IPS DF 6.9 (cell line): ENCODE measurements around the gene MTA1.
A peak's percentile ranks its signal among the peaks of the same experiment; 100 is the strongest.

Source experiments
- DNase-seq: peaks from one replicate; pipeline ENCODE4 v3.0.0-alpha.2; 2013; ENCODE audit warnings: low read depth, low spot score
- H3K27ac ChIP-seq: one replicate; pipeline ENCODE4 v1.5.1; 2013; ENCODE audit warnings: low read length, control low read depth
- H3K27me3 ChIP-seq: 2 replicates; pipeline ENCODE4 v1.6.1; 2013; ENCODE audit warnings: mild to moderate bottlenecking, low read length; ENCODE audit not compliant: control insufficient read depth, insufficient read depth
- H3K36me3 ChIP-seq: 2 replicates; pipeline ENCODE4 v1.6.1; 2013; ENCODE audit warnings: low read length; ENCODE audit not compliant: control insufficient read depth, insufficient read depth
- H3K4me1 ChIP-seq: 2 replicates; pipeline ENCODE4 v1.6.1; 2013; ENCODE audit warnings: low read length; ENCODE audit not compliant: control insufficient read depth, insufficient read depth
- H3K4me3 ChIP-seq: 2 replicates; pipeline ENCODE4 v1.5.1; 2013; ENCODE audit warnings: mild to moderate bottlenecking, low read length
- H3K9me3 ChIP-seq: 2 replicates; pipeline ENCODE4 v1.6.1; 2013; ENCODE audit warnings: low read length, inconsistent platforms; ENCODE audit not compliant: control insufficient read depth, insufficient read depth
- WGBS: extraction: QIAGEN DNeasy Blood & Tissue Kit; methylation state at CpG from one replicate; pipeline ENCODE4 v1.1.7; 2013; ENCODE audit warnings: mixed read lengths, missing lambda C conversion rate; ENCODE audit not compliant: insufficient read length, insufficient coverage; 5-methylcytosine and 5-hydroxymethylcytosine counted together

Gene MTA1

GRCh38 chr14:105472486-105472991 is 52.9 kb downstream of the MTA1 start:
- whole genome bisulfite sequencing, result no CpG with 5 or more reads among the region's 12 CpGs
- Histone ChIP-seq H3K27ac (no peak overlapping the region), H3K36me3 (peaks cover 18% of the 10 kb centered on the region), H3K4me1 (peaks cover 17% of the 10 kb centered on the region), H3K4me3 (no peak overlapping the region), H3K27me3 (peaks cover 6% of the 10 kb centered on the region; the same call in 1 of the 2 replicates), H3K9me3 (no peaks in the 10 kb centered on the region)
- DNase-seq, result no peak

DNA sequence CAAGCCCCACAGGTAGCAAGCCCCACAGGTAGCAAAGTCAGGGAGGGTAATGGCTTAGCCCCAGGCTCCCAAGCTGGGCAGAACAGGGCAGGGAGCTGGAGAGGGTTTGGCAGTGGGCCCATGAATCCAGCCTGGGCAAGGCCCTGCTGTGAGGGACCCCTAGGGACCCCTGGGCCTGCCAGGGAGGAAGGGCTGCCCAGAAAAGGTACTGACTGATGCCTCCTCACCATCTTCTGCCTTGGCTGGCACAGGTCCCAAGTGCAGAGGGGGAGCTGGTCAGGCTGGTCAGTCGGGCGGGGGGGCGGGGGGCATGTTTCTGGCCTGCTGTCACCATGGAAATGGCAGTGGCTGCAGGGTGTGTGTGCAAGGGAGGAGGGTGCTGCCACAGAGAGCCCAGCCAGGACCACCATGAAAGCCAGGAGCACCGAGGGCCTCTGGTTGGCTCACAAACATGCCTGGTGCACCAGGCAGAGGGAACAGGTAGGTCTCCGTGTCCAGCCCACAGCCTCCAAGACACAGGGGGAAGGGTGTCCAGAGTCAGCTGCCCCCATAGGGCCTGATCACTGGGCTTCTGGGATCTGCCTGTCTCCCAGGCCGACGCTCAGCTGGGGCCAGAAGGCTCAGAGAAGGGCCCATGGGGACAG is 53.5 kb downstream of the MTA1 start:
- no peak for DNase-seq
- Histone ChIP-seq H3K4me3 (no peak overlapping the region), H3K27ac (no peak overlapping the region), H3K9me3 (no peaks in the 10 kb centered on the region), H3K4me1 (peaks cover 16% of the 10 kb centered on the region), H3K36me3 (peaks cover 14% of the 10 kb centered on the region), H3K27me3 (peaks cover 10% of the 10 kb centered on the region; the same call in 1 of the 2 replicates)
- WGBS, result no CpG with 5 or more reads among the region's 7 CpGs

DNA sequence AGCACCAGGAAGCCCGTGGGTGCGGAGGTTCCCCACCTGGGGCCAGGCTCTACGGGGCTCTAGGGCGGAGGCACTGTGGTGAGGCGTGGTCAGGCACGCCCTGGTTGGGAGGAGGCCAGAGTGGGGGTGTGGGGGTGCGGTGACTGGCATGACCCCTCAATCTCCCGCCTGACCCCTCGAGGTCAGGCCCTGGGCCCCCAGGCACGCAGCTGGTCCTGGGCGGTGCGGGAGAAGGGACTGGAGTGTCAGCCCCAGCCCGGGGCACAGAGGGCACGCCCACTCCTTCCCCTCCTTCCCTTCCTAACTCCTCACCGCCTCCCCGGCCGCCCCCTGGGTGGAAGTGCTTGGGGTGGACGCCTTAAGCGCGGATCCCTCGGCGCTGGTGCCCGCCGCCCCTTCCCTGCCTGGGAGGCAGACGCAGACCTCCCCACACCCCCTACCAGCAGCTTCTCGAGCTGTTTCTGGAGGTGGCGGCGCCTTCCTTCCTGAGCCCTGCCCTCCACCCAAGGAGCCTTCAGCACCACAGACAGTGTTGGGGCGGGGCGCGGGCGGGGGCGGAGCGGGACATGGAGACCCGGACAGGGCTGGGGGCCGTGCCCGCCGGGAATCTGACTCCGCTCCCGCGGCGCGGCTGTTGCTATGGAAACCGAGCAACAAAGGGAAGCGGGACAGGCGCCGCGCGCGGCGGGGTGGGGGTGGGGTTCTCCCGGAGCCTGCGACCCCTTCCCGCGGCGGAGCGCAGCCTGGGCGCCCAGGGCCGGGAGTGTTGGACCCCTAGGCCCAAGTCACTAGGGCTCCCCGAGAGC is 54.3 kb downstream of the MTA1 start:
- Histone ChIP-seq H3K36me3 (peaks cover 10% of the 10 kb centered on the region; the same call in 1 of the 2 replicates), H3K4me3 (peak overlapping the region; percentile 81; the same call in 1 of the 2 replicates), H3K27me3 (peaks cover 12% of the 10 kb centered on the region; the same call in 1 of the 2 replicates), H3K9me3 (no peaks in the 10 kb centered on the region), H3K4me1 (peaks cover 18% of the 10 kb centered on the region), H3K27ac (no peak overlapping the region)
- peak; percentile 80 for DNase-seq
- WGBS, result no CpG with 5 or more reads among the region's 60 CpGs

GRCh38 chr14:105474483-105475268 is 55.0 kb downstream of the MTA1 start, which contains the start of gene CRIP2:
CRIP2 (plus strand) TSS chr14:105474821; CDS start chr14:105474863, 42 bp downstream.
- Histone ChIP-seq H3K4me1 (peaks cover 20% of the 10 kb centered on the region), H3K4me3 (peak within 1 kb of the TSS; percentile 81; the same call in 1 of the 2 replicates), H3K27me3 (peaks cover 18% of the 10 kb centered on the region), H3K36me3 (peaks cover 3% of the 10 kb centered on the region; the same call in 1 of the 2 replicates), H3K9me3 (no peaks in the 10 kb centered on the region), H3K27ac (no peak within 1 kb of the TSS)
- no peak for DNase-seq
- WGBS, result no CpG with 5 or more reads among the region's 118 CpGs

- Histone ChIP-seq H3K4me3 (peak overlapping the region; percentile 81; the same call in 1 of the 2 replicates), H3K27ac (no peak overlapping the region), H3K27me3 (peaks cover 26% of the 10 kb centered on the region), H3K9me3 (no peaks in the 10 kb centered on the region), H3K4me1 (peaks cover 20% of the 10 kb centered on the region), H3K36me3 (peaks cover 3% of the 10 kb centered on the region; the same call in 1 of the 2 replicates)
- no peak for DNase-seq
- WGBS, result no CpG with 5 or more reads among the region's 48 CpGs
Observed at GRCh38 chr14:105475269-105476096, 55.9 kb downstream of the MTA1 start.

- Histone ChIP-seq H3K36me3 (no peaks in the 10 kb centered on the region; the same call in 1 of the 2 replicates), H3K4me3 (no peak overlapping the region), H3K9me3 (no peaks in the 10 kb centered on the region), H3K27me3 (peaks cover 27% of the 10 kb centered on the region), H3K4me1 (peaks cover 23% of the 10 kb centered on the region), H3K27ac (no peak overlapping the region)
- no peak for DNase-seq
- WGBS, result no CpG with 5 or more reads among the region's 21 CpGs
Observed at GRCh38 chr14:105476097-105476830, 56.6 kb downstream of the MTA1 start.

DNA sequence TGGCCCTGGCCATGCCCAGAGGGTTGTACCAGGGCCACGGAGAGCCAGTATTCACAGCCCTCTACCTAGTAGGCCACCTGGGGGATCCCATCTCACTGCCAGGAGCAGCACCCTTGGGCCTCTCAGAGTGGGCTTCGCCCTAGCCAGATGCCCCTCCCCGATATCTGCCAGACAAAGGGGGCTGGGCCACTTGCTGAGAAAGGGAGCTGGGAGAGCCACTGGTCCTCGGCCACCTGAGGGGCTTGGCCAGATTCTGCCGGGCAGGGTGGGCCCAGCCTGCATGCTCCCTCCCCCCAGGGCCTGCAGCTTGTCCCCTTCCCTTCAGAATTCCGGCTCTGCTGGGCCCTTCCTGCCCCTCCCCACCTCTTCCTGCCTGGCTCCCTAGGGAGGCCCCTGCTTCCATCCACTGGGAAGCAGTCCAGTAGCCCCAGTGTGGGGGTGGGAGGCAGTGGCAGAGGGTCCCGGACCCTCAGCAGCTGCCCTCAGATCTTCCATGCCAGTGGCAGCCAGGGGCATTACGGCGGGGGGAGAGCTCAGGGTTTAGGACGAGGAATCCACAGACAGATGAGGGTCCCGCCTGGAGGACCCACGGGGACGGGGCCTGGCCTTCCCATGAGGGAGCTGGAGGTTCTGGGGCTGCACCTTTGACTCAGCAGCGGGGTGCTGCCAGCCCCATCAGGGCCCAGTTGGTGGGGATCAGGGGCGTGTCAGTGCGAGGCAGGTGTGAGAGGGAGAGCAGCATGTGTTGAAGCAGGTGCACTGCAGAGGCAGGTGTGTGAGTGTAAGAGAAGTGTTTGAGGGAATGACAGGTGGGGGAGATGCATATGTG is 57.4 kb downstream of the MTA1 start:
- WGBS, result no CpG with 5 or more reads among the region's 16 CpGs
- Histone ChIP-seq H3K36me3 (no peaks in the 10 kb centered on the region; the same call in 1 of the 2 replicates), H3K27ac (no peak overlapping the region), H3K4me1 (peaks cover 25% of the 10 kb centered on the region), H3K4me3 (no peak overlapping the region), H3K27me3 (peaks cover 27% of the 10 kb centered on the region), H3K9me3 (no peaks in the 10 kb centered on the region)
- DNase-seq, result no peak

DNA sequence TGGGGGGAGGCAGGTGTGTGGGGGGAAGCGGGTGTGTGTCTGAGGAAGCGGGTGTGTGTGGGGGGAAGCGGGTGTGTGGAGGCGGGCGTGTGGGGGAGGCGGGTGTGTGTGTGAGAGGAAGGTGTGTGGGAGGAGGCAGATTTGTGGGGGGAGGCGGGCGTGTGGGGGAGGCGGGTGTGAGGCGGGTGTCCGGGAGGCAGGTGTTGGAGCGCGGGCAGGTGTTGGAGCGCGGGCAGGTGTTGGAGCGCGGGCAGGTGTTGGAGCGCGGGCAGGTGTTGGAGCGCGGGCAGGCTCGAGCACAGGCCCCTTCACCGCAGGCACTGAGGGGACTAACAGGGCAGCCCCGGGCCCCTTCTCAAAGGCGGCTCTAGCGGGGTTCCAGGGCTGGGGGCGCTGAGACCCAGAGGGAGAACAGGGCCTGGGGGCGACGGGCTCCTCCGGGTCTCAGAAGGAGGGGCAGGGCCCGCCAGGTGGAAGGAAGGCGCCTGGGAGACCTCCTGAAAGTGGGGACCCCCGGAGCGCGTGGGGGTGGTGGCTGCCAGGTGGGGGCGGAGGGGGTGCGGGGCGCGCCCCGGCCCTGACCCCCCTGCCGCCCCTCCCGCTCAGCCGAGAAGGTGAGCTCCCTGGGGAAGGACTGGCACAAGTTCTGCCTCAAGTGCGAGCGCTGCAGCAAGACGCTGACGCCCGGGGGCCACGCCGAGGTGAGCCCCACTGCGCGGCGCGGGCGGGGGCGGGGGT is 58.2 kb downstream of the MTA1 start:
- H3K4me1 ChIP-seq, result peaks cover 28% of the 10 kb centered on the region
- H3K9me3 ChIP-seq, result no peaks in the 10 kb centered on the region
- H3K27ac ChIP-seq, result no peak overlapping the region
- no peak for DNase-seq
- WGBS, result no CpG with 5 or more reads among the region's 56 CpGs
- no peaks in the 10 kb centered on the region; the same call in 1 of the 2 replicates for H3K36me3 ChIP-seq
- H3K27me3 ChIP-seq, result peaks cover 27% of the 10 kb centered on the region
- H3K4me3 ChIP-seq, result peak overlapping the region; percentile 13; the same call in 1 of the 2 replicates
